ENCODE data around the gene MEX3A. TPM values are rescaled to one million over a fixed set of nuclear protein-coding genes. Genes with fewer than 3 reads are reported as not detected.

Gene MEX3A
- total RNA-seq, 1 experiment from 2014 or later = 79.1 TPM

DNA sequence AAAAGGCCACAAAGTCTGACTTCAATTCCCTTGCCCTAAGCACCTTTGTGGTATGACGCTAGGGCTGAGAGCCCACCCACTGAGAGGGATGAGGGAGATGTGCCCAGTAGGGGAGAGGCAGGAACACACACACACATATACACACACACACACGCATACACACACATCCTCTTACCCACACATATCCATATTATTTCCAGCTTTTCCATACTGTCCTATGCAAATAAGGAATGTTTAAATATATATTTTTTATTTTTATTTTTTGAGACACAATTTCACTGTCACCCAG, 18.3 kb downstream of the MEX3A start:
- Mint-ChIP-seq H3K4me1 (peaks cover 40% of the 10 kb centered on the region), H3K27ac (no peak overlapping the region; the same call in 1 of the 2 replicates), H3K27me3 (ENCODE audit: low read depth) (no peaks in the 10 kb centered on the region), H3K36me3 (peaks cover 14% of the 10 kb centered on the region), H3K4me3 (no peak overlapping the region), H3K9me3 (no peaks in the 10 kb centered on the region)
- DNase-seq (ENCODE audit: low spot score) (no peak), ATAC-seq (no peak)
- CTCF ChIA-PET = interaction anchor here (1.7 to 5.0 kb wide), 6 partner anchors 9 to 126 kb away, joined by 3 to 74 read pairs (median 10); partner anchors contain the start of gene ARHGEF2
- POLR2A ChIA-PET = interaction anchor here (1.0 to 1.1 kb wide), 2 partner anchors 18 to 86 kb away, joined by 3 read pairs; partner anchors contain the start of genes ARHGEF2 and MEX3A
- TF ChIP-seq HMGA2 (CRISPR knock-in tag; IDR thresholded peaks at IDR 0.05) (no peak), NR2C2 (CRISPR knock-in tag; IDR thresholded peaks at IDR 0.05) (no peak), FOXP1 (CRISPR knock-in tag; IDR thresholded peaks at IDR 0.05; ENCODE audit: borderline replicate concordance) (no peak), ZNF671 (CRISPR knock-in tag; IDR thresholded peaks at IDR 0.05) (no peak), NFATC4 (CRISPR knock-in tag; IDR thresholded peaks at IDR 0.05) (no peak), SMAD3 (CRISPR knock-in tag; IDR thresholded peaks at IDR 0.05; ENCODE audit: borderline replicate concordance) (no peak), ZNF121 (CRISPR knock-in tag; IDR thresholded peaks at IDR 0.05) (no peak), SMAD4 (CRISPR knock-in tag; IDR thresholded peaks at IDR 0.05) (no peak), OVOL2 (CRISPR knock-in tag; IDR thresholded peaks at IDR 0.05; ENCODE audit: borderline replicate concordance) (no peak), ZNF263 (CRISPR knock-in tag; IDR thresholded peaks at IDR 0.05; ENCODE audit: low read depth) (no peak)

DNA sequence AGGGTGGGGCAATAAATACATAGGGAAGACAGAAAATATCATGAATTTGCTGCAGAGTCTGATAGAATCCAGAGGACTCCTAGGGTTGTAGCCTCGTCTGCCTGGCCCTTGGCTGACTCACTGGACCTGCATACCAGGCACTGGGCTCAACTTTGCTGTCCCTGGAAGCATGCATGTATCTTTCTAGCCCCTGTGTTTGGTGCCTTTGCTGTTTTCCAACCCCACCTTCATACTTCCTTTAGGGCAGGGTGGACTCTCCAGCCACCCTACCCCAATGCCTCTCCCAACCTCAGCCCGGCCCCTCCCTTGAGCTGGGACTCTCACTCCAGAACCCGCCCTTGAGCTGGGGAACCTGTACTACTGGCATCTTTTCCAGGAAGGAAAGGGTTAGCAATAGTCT, 20.1 kb downstream of the MEX3A start:
- Mint-ChIP-seq H3K27ac (peak overlapping the region; percentile 15; the same call in 1 of the 2 replicates), H3K4me3 (peak overlapping the region; percentile 90), H3K27me3 (ENCODE audit: low read depth) (no peaks in the 10 kb centered on the region), H3K4me1 (peaks cover 40% of the 10 kb centered on the region), H3K36me3 (peaks cover 6% of the 10 kb centered on the region), H3K9me3 (no peaks in the 10 kb centered on the region)
- ATAC-seq (no peak), DNase-seq (ENCODE audit: low spot score) (no peak)
- POLR2A ChIA-PET = no interaction called here
- CTCF ChIA-PET = interaction anchor here (0.7 to 5.0 kb wide), 8 partner anchors 9 to 124 kb away, joined by 3 to 74 read pairs (median 9); partner anchors contain the start of genes ARHGEF2 and UBQLN4
- TF ChIP-seq, protein P1, sequence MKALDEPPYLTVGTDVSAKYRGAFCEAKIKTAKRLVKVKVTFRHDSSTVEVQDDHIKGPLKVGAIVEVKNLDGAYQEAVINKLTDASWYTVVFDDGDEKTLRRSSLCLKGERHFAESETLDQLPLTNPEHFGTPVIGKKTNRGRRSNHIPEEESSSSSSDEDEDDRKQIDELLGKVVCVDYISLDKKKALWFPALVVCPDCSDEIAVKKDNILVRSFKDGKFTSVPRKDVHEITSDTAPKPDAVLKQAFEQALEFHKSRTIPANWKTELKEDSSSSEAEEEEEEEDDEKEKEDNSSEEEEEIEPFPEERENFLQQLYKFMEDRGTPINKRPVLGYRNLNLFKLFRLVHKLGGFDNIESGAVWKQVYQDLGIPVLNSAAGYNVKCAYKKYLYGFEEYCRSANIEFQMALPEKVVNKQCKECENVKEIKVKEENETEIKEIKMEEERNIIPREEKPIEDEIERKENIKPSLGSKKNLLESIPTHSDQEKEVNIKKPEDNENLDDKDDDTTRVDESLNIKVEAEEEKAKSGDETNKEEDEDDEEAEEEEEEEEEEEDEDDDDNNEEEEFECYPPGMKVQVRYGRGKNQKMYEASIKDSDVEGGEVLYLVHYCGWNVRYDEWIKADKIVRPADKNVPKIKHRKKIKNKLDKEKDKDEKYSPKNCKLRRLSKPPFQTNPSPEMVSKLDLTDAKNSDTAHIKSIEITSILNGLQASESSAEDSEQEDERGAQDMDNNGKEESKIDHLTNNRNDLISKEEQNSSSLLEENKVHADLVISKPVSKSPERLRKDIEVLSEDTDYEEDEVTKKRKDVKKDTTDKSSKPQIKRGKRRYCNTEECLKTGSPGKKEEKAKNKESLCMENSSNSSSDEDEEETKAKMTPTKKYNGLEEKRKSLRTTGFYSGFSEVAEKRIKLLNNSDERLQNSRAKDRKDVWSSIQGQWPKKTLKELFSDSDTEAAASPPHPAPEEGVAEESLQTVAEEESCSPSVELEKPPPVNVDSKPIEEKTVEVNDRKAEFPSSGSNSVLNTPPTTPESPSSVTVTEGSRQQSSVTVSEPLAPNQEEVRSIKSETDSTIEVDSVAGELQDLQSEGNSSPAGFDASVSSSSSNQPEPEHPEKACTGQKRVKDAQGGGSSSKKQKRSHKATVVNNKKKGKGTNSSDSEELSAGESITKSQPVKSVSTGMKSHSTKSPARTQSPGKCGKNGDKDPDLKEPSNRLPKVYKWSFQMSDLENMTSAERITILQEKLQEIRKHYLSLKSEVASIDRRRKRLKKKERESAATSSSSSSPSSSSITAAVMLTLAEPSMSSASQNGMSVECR (CRISPR knock-in tag; IDR thresholded peaks at IDR 0.05; ENCODE audit: borderline replicate concordance) = no peak
- TF ChIP-seq OVOL2 (CRISPR knock-in tag; IDR thresholded peaks at IDR 0.05; ENCODE audit: borderline replicate concordance) = no peak
- TF ChIP-seq, protein P2, sequence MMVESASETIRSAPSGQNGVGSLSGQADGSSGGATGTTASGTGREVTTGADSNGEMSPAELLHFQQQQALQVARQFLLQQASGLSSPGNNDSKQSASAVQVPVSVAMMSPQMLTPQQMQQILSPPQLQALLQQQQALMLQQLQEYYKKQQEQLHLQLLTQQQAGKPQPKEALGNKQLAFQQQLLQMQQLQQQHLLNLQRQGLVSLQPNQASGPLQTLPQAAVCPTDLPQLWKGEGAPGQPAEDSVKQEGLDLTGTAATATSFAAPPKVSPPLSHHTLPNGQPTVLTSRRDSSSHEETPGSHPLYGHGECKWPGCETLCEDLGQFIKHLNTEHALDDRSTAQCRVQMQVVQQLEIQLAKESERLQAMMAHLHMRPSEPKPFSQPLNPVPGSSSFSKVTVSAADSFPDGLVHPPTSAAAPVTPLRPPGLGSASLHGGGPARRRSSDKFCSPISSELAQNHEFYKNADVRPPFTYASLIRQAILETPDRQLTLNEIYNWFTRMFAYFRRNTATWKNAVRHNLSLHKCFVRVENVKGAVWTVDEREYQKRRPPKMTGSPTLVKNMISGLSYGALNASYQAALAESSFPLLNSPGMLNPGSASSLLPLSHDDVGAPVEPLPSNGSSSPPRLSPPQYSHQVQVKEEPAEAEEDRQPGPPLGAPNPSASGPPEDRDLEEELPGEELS (CRISPR knock-in tag; IDR thresholded peaks at IDR 0.05) = no peak
- TF ChIP-seq, protein P3, sequence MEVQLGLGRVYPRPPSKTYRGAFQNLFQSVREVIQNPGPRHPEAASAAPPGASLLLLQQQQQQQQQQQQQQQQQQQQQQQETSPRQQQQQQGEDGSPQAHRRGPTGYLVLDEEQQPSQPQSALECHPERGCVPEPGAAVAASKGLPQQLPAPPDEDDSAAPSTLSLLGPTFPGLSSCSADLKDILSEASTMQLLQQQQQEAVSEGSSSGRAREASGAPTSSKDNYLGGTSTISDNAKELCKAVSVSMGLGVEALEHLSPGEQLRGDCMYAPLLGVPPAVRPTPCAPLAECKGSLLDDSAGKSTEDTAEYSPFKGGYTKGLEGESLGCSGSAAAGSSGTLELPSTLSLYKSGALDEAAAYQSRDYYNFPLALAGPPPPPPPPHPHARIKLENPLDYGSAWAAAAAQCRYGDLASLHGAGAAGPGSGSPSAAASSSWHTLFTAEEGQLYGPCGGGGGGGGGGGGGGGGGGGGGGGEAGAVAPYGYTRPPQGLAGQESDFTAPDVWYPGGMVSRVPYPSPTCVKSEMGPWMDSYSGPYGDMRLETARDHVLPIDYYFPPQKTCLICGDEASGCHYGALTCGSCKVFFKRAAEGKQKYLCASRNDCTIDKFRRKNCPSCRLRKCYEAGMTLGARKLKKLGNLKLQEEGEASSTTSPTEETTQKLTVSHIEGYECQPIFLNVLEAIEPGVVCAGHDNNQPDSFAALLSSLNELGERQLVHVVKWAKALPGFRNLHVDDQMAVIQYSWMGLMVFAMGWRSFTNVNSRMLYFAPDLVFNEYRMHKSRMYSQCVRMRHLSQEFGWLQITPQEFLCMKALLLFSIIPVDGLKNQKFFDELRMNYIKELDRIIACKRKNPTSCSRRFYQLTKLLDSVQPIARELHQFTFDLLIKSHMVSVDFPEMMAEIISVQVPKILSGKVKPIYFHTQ (CRISPR knock-in tag; IDR thresholded peaks at IDR 0.05) = no peak
- TF ChIP-seq, protein P4, sequence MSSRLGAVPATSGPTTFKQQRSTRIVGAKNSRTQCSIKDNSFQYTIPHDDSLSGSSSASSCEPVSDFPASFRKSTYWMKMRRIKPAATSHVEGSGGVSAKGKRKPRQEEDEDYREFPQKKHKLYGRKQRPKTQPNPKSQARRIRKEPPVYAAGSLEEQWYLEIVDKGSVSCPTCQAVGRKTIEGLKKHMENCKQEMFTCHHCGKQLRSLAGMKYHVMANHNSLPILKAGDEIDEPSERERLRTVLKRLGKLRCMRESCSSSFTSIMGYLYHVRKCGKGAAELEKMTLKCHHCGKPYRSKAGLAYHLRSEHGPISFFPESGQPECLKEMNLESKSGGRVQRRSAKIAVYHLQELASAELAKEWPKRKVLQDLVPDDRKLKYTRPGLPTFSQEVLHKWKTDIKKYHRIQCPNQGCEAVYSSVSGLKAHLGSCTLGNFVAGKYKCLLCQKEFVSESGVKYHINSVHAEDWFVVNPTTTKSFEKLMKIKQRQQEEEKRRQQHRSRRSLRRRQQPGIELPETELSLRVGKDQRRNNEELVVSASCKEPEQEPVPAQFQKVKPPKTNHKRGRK (CRISPR knock-in tag; IDR thresholded peaks at IDR 0.05; ENCODE audit: borderline replicate concordance) = no peak
- no peak for TF ChIP-seq FOXP1 (CRISPR knock-in tag; IDR thresholded peaks at IDR 0.05; ENCODE audit: borderline replicate concordance)
- TF ChIP-seq NR3C1 (CRISPR knock-in tag; conservative IDR thresholded peaks at IDR 0.05; ENCODE audit: low read depth) = no peak

Data from WTC11 (cell line).